A673 (cell line): Measurements from ENCODE around the gene SLCO1B3. TPM values are rescaled to one million over a fixed set of nuclear protein-coding genes. Genes with fewer than 3 reads are reported as not detected.
A peak's percentile ranks its signal among the peaks of the same experiment; 100 is the strongest.

Source experiments
- BruUV-seq: library from RNA; stranded (reverse); fragments of 400-500 nt; replicated peaks from 2 replicates; lab custom pipeline; 2021; lab: Mats Ljungman, UMichigan
- CTCF ChIA-PET: fragments of 300-600 bp; sonication (Branson Sonifier 250); formaldehyde crosslinking; loops from one replicate; lab custom pipeline; 2022; ENCODE audit warnings: antibody characterized with exemption; lab: Charles Lee
- POLR2A ChIA-PET: fragments of 300-600 bp; sonication (Branson Sonifier 250); formaldehyde crosslinking; loops from one replicate; lab custom pipeline; 2022; ENCODE audit warnings: antibody characterized with exemption; ENCODE audit not compliant: low non-redundant PET; lab: Charles Lee
- DNase-seq: peaks from one replicate; pipeline ENCODE4 v3.0.0-alpha.2; 2015; ENCODE audit warnings: low spot score
- H3K27ac ChIP-seq: fragments of 200-600 bp; sonication (generic); 2 replicates; pipeline ENCODE4 v1.5.1; 2016; ENCODE audit warnings: mixed run types, low read depth, mild to moderate bottlenecking, mixed read lengths, antibody characterized with exemption, low read length; ENCODE audit not compliant: poor library complexity, severe bottlenecking
- H3K27me3 ChIP-seq: fragments of 200-600 bp; sonication (generic); replicated peaks from 2 replicates; pipeline ENCODE4 v1.6.1; 2017; ENCODE audit warnings: mixed run types, low read depth, mild to moderate bottlenecking, mixed read lengths, antibody characterized with exemption, low read length; ENCODE audit not compliant: insufficient read depth, poor library complexity
- H3K36me3 ChIP-seq: fragments of 200-600 bp; sonication (generic); 2 replicates; pipeline ENCODE4 v1.6.1; 2016; ENCODE audit warnings: mixed run types, mild to moderate bottlenecking, mixed read lengths, antibody characterized with exemption, low read length; ENCODE audit not compliant: insufficient read depth, poor library complexity, severe bottlenecking
- H3K4me1 ChIP-seq: fragments of 200-600 bp; sonication (generic); 2 replicates; pipeline ENCODE4 v1.6.1; 2017; ENCODE audit warnings: mixed run types, mild to moderate bottlenecking, mixed read lengths, antibody characterized with exemption, low read length; ENCODE audit not compliant: insufficient read depth, poor library complexity, severe bottlenecking
- H3K4me3 ChIP-seq: fragments of 200-600 bp; sonication (generic); 2 replicates; pipeline ENCODE4 v1.5.1; 2016; ENCODE audit warnings: low read depth, mixed run types, mild to moderate bottlenecking, mixed read lengths, low read length; ENCODE audit not compliant: poor library complexity, severe bottlenecking
- H3K9me3 ChIP-seq: fragments of 200-600 bp; sonication (generic); 2 replicates; pipeline ENCODE4 v1.6.1; 2016; ENCODE audit warnings: mixed run types, low read depth, mild to moderate bottlenecking, mixed read lengths, antibody characterized with exemption, low read length; ENCODE audit not compliant: poor library complexity, severe bottlenecking
- EZH2 ChIP-seq: fragments of 200-600 bp; sonication (generic); IDR thresholded peaks from 2 replicates; pipeline ENCODE4 v1.6.1; 2017; ENCODE audit warnings: borderline replicate concordance, low read depth, mild to moderate bottlenecking, mixed read lengths, antibody characterized with exemption, low read length; ENCODE audit not compliant: poor library complexity, severe bottlenecking
- intact Hi-C: fragments of 100-400 bp; cut with micrococcal nuclease; formaldehyde crosslinking; loops from one replicate; pipeline ENCODE4 v1.10.0; 2022; ENCODE audit not compliant: unreplicated experiment
- total RNA-seq: library from RNA; stranded (reverse); gene quantifications from 2 replicates; pipeline ENCODE4 v1.2.3, GENCODE V29; 2021
- TF ChIP-seq, protein P1 (sequence below): fragments of 300-800, 200-600 bp; sonication (generic); conservative IDR thresholded peaks from 2 replicates; pipeline ENCODE4 v1.5.1; 2017; ENCODE audit warnings: low read depth, mild to moderate bottlenecking, antibody characterized with exemption, low read length, moderate library complexity, mixed read lengths

SLCO1B3 gene
- total RNA-seq, 1 experiment from 2014 or later, result not detected

DNA sequence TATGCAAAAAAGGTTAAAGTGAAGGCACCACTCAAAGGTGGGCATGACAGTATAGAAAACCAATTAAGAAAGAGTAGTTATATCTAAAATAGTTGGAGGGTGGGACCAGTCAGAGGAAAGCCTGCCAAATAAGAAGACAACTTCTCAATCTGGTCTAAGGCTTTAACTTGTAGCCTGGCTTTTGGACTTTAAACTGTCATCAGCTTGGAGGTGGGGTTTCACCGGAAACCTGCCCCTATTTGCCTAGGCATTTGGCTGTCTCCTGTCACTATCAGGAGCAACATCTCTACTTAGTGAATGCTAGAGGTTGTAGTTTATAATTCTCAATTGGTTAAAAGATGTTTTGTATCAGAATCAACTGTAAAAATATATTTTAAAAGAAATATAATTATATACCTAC is 107.3 kb downstream of the SLCO1B3 start:
- POLR2A ChIA-PET, result no interaction called here
- BruUV-seq, result no TSS peak

DNA sequence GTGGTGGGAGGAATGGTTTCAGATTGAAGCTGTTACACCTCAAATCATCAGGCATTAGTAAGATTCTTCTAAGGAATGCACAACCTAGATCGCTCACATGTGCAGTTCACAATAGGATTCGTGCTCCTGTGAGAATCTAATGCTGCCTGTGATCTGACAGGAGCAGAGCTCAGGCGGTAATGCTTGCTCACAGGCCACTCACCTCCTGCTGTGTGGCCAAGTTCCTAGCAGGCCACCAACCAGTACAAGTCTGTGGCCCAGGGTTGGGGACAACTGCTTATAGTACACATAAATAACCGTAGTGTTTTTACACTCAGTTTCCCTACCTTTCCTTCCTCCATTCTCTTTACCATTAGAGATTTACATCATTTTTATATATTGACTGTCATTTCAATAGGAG is 121.4 kb downstream of the SLCO1B3 start:
- H3K4me3 ChIP-seq, result no peak overlapping the region
- H3K4me1 ChIP-seq, result no peaks in the 10 kb centered on the region
- POLR2A ChIA-PET, result no interaction called here
- BruUV-seq, result no TSS peak
- H3K27ac ChIP-seq, result no peak overlapping the region
- intact Hi-C loops, result no loop called here
- CTCF ChIA-PET, result no interaction called here
- TF ChIP-seq EZH2, result no peak
- TF ChIP-seq, protein P1, sequence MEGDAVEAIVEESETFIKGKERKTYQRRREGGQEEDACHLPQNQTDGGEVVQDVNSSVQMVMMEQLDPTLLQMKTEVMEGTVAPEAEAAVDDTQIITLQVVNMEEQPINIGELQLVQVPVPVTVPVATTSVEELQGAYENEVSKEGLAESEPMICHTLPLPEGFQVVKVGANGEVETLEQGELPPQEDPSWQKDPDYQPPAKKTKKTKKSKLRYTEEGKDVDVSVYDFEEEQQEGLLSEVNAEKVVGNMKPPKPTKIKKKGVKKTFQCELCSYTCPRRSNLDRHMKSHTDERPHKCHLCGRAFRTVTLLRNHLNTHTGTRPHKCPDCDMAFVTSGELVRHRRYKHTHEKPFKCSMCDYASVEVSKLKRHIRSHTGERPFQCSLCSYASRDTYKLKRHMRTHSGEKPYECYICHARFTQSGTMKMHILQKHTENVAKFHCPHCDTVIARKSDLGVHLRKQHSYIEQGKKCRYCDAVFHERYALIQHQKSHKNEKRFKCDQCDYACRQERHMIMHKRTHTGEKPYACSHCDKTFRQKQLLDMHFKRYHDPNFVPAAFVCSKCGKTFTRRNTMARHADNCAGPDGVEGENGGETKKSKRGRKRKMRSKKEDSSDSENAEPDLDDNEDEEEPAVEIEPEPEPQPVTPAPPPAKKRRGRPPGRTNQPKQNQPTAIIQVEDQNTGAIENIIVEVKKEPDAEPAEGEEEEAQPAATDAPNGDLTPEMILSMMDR, result no peak
- no peaks in the 10 kb centered on the region for H3K36me3 ChIP-seq
- H3K27me3 ChIP-seq, result no peaks in the 10 kb centered on the region
- no peak for DNase-seq
- no peaks in the 10 kb centered on the region for H3K9me3 ChIP-seq

More for the DNA sequence above, 107.3 kb downstream of the SLCO1B3 start:
- TF ChIP-seq, protein P1, result no peak
- TF ChIP-seq EZH2, result no peak
- DNase-seq, result no peak
- Histone ChIP-seq H3K9me3 (no peaks in the 10 kb centered on the region), H3K36me3 (no peaks in the 10 kb centered on the region), H3K27me3 (no peaks in the 10 kb centered on the region), H3K27ac (no peak overlapping the region), H3K4me1 (no peaks in the 10 kb centered on the region), H3K4me3 (no peak overlapping the region)
- intact Hi-C loops, result no loop called here
- CTCF ChIA-PET, result no interaction called here

DNA sequence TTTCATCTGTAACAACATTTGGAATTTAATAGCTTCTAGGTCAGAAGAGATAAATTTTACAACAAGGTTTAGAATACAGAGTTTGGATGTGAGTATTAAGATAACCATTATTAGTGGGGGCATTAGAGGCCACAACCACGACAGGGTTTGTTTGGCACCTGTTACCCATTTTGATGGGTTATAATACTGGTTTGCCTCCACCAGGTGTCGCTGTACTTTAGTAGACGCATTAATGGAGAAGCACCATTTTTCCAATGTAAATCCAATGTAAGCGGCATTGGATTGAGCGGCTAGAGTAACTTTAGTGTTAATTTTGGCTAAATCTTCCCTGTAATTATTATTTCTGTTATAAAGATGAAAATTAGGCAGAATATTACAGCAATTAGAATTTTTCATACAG is 136.2 kb downstream of the SLCO1B3 start:
- ChIA-PET POLR2A (no interaction called here), CTCF (no interaction called here)
- peak; percentile 52 for DNase-seq
- intact Hi-C loops, result loop anchor here (10.0 kb wide), 1 partner anchor 302 kb away; no protein-coding TSS in a partner anchor
- no peaks in the 10 kb centered on the region for H3K36me3 ChIP-seq
- no peak overlapping the region for H3K4me3 ChIP-seq
- BruUV-seq, result no TSS peak
- no peaks in the 10 kb centered on the region for H3K4me1 ChIP-seq
- no peaks in the 10 kb centered on the region for H3K27me3 ChIP-seq
- no peak overlapping the region for H3K27ac ChIP-seq
- no peaks in the 10 kb centered on the region for H3K9me3 ChIP-seq
- TF ChIP-seq EZH2, result no peak
- TF ChIP-seq, protein P1, result peak; percentile 72
